Measurements from ENCODE around the gene CCDC197. TPM values are rescaled to one million over a fixed set of nuclear protein-coding genes. Genes with fewer than 3 reads are reported as not detected.

The CCDC197 gene
- polyA plus RNA-seq, 12 donors, result 0.09 to 0.36 (median 0.23) TPM; not detected in 6

DNA sequence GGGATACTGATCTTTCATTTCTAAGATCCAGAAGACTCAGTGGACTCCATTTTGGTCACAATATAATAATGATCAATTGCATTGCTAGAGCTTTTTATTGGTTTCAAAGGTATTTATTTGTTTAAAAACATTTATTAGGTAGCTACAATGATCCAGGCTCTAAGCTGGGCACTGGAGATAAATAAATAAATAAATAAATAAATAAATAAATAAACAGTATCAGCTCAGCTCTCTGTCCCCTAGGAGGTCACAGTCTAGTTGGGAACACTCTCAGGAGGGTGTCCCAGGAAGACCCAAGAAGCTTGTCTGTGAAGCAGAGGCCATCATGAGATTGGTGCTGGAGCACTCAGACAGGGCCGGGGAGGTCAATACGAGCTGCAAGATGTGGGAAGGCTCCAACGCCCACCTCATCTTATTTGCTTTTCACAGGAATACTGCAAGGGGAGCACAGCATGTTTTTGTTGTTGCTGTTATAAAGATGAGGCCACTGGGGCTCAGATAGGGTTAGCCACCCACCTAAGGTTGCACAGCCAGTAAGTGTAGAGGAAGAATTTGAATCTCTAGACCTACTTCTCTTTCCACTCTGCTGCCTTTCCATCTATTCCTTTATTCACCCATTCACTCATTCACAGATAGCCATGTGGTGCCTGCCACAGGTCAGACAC, 36.2 kb upstream of the CCDC197 start:
- DNase-seq, result no peak

- no peak for DNase-seq
Measured at GRCh38 chr14:93961620-93962019, 35.5 kb upstream of the CCDC197 start.

GRCh38 chr14:93962701-93963601, 34.1 kb upstream of the CCDC197 start:
- no peak for DNase-seq

- DNase-seq, result no peak
Measured at GRCh38 chr14:93963692-93964091, 33.4 kb upstream of the CCDC197 start.

DNA sequence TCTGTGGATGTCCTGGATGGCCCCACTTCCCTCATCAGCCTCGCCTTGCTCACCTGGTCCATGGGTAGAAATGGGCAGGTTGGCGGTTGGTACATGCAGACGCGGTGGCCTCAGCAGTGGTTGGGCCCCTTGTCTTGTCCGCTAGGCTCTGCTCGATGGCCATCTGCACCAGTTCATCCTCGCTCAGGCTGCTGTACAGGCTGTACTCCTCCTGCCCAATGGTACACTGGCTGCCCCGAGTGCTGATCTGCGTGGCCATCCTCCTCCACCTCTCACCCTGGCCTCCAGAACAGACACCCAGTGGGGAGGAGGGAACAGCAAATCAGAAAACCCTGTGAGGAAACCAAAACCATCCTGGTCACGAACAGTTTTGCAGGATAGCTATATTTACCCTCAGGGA, 32.8 kb upstream of the CCDC197 start:
- no peak for DNase-seq

- no peak for DNase-seq
Measured at GRCh38 chr14:93964820-93965286, 32.2 kb upstream of the CCDC197 start.

GRCh38 chr14:93965287-93965821, 31.7 kb upstream of the CCDC197 start:
- no peak for DNase-seq

DNA sequence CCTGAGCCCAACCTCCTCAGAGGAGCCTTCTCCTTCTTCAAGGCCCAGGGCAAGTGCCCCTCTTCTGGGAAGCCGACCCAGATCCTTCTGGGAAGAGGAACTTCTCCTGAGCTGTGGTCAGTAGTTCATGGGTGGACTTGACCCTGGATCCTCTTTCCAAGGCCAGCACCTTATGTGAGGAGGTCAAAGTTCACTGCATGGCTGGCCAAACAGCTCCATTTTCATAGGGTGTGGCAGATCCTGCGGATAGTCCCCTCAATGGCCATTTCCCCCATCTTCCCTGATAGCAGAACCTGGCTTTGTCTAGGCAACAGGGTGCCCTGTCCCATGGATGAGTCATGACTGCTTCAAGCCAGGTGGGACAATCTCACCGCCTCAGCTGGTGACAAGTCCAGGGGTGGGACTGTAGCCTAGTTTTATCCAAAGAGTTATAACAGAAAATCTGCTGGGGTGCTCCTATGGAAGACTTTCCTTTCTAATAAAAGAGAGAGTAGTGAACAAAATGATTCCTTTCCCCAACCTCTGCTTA, 31.1 kb upstream of the CCDC197 start:
- DNase-seq, result no peak

DNA sequence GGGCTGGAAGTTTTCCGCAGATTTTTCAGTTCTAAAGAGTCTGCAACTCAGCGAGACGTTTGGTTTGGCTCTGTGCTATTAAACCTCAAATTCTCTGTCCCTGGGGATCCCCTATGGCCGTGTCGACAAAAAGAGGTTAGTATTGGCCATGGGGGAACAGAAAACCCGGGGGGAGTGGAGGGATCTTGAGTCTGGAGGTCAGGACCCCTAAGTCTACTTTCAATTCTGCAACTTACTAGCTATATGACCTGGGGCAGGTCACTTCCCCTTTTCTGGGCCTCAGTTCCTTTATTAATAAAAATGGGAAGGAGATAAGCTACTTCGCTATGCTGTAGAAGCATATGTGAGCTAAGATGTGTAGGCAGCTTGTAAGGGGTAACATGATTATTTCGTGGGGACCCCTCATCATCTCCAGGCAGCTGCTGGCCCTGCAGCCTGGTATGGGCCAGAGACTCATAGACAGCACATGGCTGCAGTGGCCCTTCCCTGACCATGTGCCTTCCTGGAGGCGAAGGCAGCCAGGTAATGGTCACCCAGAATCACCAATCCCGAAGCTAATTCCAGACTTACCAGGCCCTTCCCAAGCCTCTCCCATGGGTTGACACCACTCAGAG, 29.4 kb upstream of the CCDC197 start:
- no peak for DNase-seq

- no peak for DNase-seq
Measured at GRCh38 chr14:93969082-93969828, 27.8 kb upstream of the CCDC197 start.

- DNase-seq, result no peak
Measured at GRCh38 chr14:93970585-93970964, 26.5 kb upstream of the CCDC197 start.

- no peak for DNase-seq
Measured at GRCh38 chr14:93970965-93971634, 26.0 kb upstream of the CCDC197 start.

- no peak for DNase-seq
Measured at GRCh38 chr14:93971635-93972027, 25.5 kb upstream of the CCDC197 start.

DNA sequence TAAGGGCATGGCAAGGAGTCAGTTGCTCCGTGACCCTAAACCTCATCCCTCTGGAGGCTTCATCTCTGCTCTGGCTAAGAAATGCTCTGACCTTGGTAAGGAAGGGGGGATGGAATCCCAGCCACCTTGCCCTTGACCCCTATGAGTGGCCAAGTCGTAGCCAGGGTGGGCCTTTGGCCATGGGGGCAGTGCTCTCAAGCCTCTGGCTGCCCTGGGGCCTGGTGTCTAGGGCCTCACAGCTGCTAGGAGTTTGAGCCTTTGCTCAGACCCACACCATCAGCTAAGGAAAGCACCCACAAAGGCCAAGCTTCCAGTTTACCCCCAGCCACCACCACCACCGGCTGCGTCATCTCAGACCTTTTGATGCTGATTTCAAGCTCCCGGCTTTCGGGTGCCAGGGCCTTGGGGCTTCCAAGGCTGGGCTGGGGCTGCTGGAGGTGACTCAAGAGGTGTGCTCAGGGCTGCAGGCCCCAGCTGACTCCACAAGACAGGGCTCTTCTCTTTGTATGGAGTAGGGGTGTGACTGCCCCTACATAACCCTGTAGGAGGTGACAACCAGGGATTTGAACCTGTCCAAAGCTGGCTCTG, 24.4 kb upstream of the CCDC197 start:
- DNase-seq, result no peak

DNA sequence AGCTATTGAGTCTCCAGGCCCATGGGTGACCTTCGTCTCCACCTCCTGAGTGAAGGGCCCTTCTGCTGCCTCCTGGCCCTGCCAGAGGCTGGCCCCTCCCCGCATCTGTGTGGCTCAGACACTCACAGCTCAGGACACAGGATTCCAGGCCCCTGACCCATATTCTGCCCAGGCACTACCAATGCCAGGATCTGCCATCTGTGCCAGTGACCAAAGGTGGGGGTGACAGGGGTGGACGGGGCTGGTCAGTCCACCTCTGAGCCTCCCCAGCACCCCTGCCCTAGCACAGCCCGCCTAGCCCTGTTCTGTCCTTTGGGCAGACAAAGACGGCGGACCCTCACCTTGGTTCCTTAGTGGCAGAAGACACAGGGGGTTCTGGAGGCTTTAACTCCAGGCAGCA, 23.5 kb upstream of the CCDC197 start:
- DNase-seq, result no peak

GRCh38 chr14:93974299-93974698, 22.8 kb upstream of the CCDC197 start:
- no peak for DNase-seq

GRCh38 chr14:93974833-93975232, 22.3 kb upstream of the CCDC197 start:
- no peak for DNase-seq

DNA sequence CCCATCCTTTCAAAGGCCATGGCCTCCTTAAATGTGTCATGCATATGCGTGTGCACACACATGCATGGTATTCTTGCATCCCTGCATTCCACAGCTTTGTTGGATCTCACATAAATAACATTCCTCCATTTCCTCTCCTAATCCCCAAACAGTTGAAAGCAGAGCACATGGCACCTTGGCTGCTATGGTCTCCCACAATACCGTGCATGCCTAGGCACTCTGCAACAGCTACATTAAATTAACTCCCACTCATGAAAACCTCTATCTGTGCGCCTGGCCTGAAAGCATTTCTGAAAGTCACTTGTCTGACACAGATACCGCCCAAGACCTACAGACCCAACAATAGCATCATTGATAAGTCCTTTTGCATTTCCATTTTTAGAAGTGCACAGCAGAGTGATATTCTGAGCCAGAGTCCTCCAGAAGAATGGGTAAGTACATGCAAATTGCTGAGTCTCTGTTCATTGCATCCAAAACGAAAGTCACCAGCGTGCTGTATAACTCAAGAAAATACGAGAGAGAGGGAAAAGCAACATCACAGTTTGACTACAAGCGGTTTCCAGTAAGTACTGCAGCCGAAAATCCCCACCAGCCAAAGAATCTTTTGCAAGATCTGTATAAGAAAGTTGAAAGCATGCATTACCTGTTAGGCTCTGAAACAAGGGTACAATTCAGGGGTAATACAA, 21.2 kb upstream of the CCDC197 start:
- no peak for DNase-seq

- no peak for DNase-seq
Measured at GRCh38 chr14:93976477-93977057, 20.5 kb upstream of the CCDC197 start, which contains the start of gene ASB2. TSS of gene ASB2 (minus strand) at chr14:93976570. CDS start at chr14:93964539, 12,031 bp downstream.

All from muscle of arm (tissue), 12 donors.